ENCODE results near the gene LANCL2.

The LANCL2 gene

DNA sequence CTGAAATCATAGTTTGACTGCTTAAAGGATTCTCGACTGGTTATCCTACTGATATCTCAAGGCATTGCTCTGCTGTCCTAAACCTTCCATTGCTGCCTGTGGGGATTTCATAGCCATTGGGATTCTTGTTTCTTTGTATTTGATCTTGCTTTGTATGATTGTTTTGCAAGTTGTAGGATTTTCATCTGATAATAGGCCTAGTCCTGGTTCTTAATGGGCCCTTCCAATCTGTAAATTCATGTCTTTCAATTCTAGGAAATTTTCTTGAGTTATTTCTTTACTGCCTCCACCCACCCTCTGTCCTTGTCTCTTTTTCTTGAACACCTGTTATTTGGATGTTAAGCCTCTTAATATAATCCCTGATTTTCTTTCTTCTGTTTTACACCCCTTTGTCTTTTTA, 72.2 kb downstream of the LANCL2 start:
- ATAC-seq (no peak), DNase-seq (no peak)
- Mint-ChIP-seq H3K9me3 (no peaks in the 10 kb centered on the region), H3K27me3 (no peaks in the 10 kb centered on the region), H3K4me1 (peaks cover 51% of the 10 kb centered on the region), H3K4me3 (no peak overlapping the region), H3K27ac (peak overlapping the region in 1 of 2 donors; percentile 80)

DNA sequence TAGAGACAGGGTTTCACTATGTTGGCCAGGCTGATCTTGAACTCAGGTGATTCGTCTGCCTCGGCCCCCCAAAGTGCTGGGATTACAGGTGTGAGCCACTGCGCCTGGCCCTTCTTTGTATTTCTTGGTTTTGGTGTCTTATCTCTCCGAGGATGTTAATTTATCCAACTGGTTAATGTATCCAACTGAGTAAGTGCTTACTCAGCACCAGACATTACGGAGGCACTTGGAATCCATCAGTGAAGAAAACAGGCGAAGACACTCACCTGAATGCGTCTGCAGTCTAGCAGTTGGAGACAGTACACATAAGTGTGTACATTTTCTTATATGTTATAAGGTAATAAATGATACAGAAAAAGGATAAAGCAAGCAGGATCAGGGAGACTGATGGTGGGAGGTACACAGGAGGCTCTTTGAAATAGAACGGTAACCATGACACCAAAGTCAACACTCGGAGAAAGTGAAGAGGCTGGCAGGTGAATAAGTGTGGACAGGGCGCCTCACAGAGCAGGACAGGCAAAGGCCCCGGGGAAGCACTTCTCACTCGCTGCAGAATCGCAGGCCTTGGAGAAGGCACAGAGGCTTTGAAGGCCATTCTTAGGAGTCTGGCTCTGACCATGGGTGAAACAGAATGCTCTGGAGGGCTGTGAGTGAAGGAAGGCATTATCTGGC, 73.1 kb downstream of the LANCL2 start:
- ATAC-seq (no peak), DNase-seq (no peak)
- Mint-ChIP-seq H3K27ac (no peak overlapping the region), H3K9me3 (no peaks in the 10 kb centered on the region), H3K4me1 (peaks cover 45% of the 10 kb centered on the region), H3K4me3 (no peak overlapping the region), H3K27me3 (no peaks in the 10 kb centered on the region)

DNA sequence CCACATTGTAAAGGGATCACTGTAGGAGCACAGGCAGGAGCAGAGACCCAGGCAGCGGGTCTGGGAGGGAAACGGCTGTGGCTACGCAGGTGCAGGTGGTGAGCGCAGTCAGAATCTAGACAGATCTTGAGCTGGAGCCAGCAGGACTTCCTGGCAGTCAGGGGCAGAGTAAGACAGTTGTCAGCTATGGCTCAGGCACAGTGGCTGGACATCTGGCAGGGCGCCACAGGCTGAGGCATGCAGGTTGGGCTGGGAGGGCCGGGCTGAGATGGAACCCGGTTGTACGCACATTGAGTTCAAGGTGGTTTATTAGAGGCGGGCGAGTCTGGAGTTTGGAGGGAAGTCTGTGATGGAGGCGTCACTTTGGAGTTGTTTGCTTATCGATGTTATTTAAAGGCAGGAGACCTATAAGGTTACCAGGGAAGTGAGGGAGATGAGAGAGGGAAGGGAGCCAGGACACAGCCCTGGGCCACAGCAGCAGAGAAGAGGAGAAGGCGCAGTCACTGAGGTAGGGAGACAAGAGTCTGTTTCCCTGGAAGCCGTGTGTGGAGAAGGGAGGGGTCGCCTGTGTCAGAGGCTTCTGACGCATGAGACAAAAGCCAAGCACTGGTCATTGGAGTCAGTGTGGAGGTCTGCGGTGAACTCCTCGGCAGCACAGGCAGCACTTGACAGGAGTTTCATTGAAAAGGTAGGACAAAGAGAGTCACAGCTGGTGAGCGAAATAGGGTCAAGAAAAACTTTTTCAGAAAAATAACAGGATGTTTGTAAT, 73.8 kb downstream of the LANCL2 start:
- Mint-ChIP-seq H3K9me3 (no peaks in the 10 kb centered on the region), H3K27ac (peak overlapping the region in 1 of 2 donors; percentile 20), H3K4me1 (peaks cover 42% of the 10 kb centered on the region), H3K4me3 (no peak overlapping the region), H3K27me3 (no peaks in the 10 kb centered on the region)
- DNase-seq (no peak), ATAC-seq (no peak)

DNA sequence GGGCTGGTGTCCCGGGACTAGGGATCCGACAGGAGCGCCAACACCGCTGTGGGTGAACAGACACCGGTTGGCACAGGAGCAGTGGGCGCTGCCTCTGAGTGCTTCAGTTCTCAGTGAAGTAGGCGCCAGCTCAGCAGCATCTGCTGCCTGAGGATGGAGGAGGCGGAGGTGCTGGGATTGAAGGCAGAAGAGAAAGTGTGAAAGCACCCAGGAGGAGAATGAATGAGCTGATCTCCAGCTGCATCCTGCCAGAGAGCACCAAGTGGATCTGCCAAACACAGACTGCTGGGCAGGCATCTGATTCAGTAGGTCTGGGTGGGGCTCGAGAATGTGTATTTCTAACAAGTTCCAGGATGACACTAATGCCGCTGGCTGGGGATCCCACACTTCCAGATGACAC, 74.5 kb downstream of the LANCL2 start:
- Mint-ChIP-seq H3K9me3 (no peaks in the 10 kb centered on the region), H3K4me1 (peaks cover 42% of the 10 kb centered on the region), H3K4me3 (no peak overlapping the region), H3K27ac (no peak overlapping the region), H3K27me3 (no peaks in the 10 kb centered on the region)
- DNase-seq (no peak), ATAC-seq (no peak)

DNA sequence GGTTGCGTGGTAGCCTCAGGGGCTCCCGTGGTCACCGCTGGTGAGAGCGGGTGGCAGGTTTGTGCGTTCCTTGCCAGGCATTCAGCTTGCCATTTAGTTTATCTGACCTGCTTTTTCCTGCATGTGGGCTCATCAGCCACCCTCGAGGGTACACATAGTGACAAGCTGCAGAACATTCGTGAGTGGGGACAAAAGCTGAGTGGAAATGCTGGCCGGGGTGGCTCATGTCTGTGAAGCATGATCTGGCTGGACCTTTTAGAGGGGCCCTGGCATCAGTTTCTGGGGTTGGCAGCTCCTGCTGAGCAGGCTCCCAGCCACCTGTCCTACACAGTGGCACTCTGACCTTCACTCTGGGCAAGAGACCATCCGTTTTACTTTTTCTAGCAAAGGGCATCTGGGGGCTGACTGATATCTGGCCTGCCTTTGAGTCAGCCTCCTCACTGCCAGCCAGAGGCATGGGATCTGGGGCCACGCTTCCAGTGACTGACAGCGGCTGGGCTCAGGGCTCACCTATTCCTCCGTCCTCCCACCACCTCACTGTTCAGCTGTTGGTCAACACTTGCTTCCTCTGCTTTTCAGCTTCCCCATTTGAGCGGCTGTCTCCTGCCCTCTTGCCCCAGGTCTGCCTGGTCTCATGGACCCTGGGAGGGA, 75.0 kb downstream of the LANCL2 start:
- H3K27ac Mint-ChIP-seq, result peak overlapping the region in 1 of 2 donors; percentile 79
- no peaks in the 10 kb centered on the region for H3K27me3 Mint-ChIP-seq
- no peak overlapping the region for H3K4me3 Mint-ChIP-seq
- DNase-seq, result no peak
- peaks cover 47% of the 10 kb centered on the region for H3K4me1 Mint-ChIP-seq
- no peak for ATAC-seq
- H3K9me3 Mint-ChIP-seq, result no peaks in the 10 kb centered on the region

DNA sequence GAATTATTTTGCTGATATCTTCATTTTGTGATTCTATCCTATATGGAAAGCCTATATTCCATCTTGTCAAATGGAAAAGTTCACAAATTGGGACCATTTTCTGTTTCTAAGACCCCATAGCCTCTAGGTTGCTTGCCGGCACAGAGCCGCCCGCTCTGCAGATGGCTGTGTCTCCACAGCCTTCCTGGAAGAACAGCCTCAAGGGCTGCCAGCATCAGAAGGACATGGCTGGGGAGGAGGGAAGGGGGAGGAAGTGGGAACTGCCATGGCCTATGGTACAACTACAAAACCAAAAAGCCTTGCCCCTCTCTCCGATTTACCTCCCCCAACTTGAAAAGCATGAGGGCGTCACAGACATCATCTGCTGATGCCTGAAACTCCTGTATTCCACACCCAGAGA, 75.9 kb downstream of the LANCL2 start:
- DNase-seq, result no peak
- no peaks in the 10 kb centered on the region for H3K27me3 Mint-ChIP-seq
- H3K27ac Mint-ChIP-seq, result no peak overlapping the region
- no peak for ATAC-seq
- no peaks in the 10 kb centered on the region for H3K9me3 Mint-ChIP-seq
- peaks cover 45% of the 10 kb centered on the region for H3K4me1 Mint-ChIP-seq
- H3K4me3 Mint-ChIP-seq, result no peak overlapping the region

DNA sequence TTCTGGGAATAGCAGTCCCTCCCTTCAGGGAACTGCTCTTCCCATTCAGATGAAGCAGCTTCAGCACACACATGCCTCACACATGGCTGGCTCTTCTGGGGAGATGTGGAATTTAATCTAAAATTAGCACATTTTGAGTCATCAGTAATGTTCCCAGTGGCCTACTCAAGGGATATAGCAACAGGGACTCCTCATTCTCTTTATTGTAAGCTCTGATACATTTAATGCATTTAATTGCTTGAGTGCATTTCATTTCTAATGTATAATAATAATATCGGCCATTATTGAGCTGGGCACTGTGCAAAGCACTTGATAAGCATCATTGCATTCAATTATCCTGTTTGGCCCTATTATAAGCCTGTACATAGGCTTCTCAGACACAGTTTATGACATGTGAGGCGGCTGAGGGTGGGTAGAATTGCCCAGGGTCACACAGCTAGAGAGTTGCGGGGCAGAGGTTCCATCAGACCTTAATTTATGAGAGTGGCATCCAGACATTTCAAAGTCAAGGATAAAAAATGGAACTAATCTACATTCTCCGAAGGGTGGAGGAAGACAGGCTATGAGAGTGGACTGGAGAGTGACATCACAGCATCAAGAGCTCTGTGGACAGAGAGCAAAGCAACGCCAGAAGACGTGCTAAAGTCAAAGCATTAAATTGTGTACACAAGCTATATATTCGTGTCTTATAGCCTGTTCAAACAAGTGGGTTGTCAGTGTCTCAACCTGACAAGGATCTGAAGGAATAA, 76.8 kb downstream of the LANCL2 start:
- H3K4me3 Mint-ChIP-seq, result no peak overlapping the region
- no peak for ATAC-seq
- no peaks in the 10 kb centered on the region for H3K27me3 Mint-ChIP-seq
- no peaks in the 10 kb centered on the region for H3K9me3 Mint-ChIP-seq
- peaks cover 39% of the 10 kb centered on the region for H3K4me1 Mint-ChIP-seq
- H3K27ac Mint-ChIP-seq, result no peak overlapping the region
- DNase-seq, result no peak

DNA sequence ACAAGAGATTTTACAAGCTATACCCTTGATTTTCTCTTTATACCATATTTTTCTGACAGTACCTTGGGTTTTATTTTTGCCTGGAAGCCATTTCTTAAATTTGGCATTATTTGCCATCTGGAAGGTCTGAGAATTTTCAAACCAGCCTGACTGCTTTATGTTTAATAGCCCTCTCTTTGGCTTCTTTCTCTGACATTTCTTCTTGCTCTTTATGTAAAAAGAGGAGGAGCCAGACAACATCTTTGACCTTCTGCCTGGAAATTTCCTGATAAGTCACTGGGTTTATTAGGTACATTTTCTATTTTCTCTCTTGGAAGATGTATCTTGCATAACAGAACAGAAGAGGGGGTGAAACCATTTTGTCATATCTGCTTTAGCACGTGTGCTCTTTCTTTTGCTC, 79.6 kb downstream of the LANCL2 start:
- Mint-ChIP-seq H3K4me1 (peaks cover 15% of the 10 kb centered on the region), H3K4me3 (no peak overlapping the region), H3K27me3 (no peaks in the 10 kb centered on the region), H3K9me3 (no peaks in the 10 kb centered on the region), H3K27ac (no peak overlapping the region)
- ATAC-seq (no peak), DNase-seq (no peak)

DNA sequence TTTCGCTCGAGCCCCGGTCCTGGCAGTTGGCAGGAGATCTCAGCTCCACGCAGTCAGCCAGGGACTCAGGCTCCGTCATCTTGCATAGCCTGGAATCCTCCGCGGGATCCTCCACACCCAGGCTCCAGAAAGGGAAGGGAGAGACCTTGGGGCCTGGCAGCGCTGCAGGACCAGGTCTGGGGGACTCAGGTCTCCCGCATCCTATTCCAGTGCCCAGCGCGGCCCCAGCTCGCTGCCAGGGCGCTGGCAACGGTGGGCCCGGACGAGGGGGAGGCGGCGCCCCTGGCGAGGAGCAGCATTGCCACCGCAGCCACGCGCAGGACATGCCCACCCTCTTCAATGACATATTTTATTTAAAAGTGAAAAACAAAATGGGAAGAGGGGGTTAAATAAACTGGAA, 83.4 kb downstream of the LANCL2 start:
- no peak for ATAC-seq
- H3K4me1 Mint-ChIP-seq, result peaks cover 18% of the 10 kb centered on the region
- no peaks in the 10 kb centered on the region for H3K27me3 Mint-ChIP-seq

DNA sequence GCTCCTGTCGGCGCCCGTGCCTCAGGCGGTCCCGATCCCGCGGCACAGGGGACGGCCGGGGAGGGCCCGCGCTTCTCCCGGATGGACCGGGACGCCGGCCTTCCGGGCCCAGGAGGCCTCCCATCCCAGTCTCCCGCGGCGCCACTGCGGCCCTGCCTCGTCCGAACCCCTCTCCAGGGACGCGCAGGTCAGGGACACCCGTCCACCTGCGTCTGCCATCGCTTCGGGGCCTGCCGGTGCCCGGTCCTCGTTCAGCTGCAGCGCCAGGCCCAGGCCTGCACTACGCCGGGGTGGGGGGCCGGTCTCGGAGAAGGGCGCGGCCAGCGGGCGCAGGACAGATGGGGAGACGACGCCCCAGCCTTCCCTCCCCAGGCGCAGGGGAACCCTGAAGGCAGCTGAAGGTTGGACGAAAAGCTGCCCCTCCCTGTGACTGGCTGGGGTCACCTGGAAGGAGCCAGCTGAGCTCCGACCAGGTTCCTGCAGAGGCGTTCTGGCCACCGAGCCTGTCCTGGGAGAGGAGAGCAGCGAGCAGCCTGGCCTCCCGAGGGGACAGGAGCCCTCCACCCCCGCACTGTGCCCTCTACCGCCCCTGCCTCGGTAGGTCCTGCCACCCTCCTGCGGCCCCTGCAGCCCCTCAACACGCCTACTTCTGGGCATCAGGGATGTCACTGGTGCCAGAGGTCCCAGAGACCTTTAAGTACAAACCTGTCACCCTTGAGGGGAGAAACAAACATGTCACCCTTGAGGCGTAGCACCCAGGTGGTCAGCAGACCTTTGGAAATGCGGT, 84.3 kb downstream of the LANCL2 start:
- Mint-ChIP-seq H3K27ac (no peak overlapping the region), H3K4me1 (peaks cover 18% of the 10 kb centered on the region), H3K27me3 (no peaks in the 10 kb centered on the region), H3K9me3 (no peaks in the 10 kb centered on the region), H3K4me3 (no peak overlapping the region)
- ATAC-seq (peak; percentile 48), DNase-seq (no peak)

More for the DNA sequence above, 83.4 kb downstream of the LANCL2 start:
- Mint-ChIP-seq H3K4me3 (no peak overlapping the region), H3K27ac (no peak overlapping the region), H3K9me3 (no peaks in the 10 kb centered on the region)
- DNase-seq, result no peak

DNA sequence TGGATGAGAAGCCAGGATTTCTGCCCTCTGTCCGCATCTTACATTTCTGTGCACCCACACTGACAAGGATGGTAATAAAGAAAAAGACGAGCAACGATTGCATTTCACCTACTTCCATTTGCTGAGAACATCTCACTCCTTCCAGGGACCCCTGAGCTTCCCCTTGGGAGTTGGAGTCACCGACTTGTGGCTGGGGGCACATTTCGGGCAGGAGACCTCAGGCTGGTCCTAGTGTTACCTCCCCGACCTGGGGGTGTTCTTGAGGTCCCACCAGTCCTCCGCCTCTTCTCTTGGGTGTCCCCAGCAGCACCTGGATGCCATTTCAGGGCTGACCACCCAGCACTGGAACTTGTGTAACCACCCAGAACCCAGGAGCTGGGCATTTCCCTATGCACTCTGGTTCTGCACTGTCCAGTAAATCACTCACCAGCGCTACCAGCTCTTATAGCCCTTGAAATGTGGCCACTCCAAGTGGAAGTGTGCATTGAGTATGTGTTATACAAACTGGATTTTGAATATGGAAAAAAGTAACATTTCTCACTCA, 84.9 kb downstream of the LANCL2 start:
- no peak overlapping the region for H3K27ac Mint-ChIP-seq
- ATAC-seq, result no peak
- peaks cover 21% of the 10 kb centered on the region for H3K4me1 Mint-ChIP-seq

DNA sequence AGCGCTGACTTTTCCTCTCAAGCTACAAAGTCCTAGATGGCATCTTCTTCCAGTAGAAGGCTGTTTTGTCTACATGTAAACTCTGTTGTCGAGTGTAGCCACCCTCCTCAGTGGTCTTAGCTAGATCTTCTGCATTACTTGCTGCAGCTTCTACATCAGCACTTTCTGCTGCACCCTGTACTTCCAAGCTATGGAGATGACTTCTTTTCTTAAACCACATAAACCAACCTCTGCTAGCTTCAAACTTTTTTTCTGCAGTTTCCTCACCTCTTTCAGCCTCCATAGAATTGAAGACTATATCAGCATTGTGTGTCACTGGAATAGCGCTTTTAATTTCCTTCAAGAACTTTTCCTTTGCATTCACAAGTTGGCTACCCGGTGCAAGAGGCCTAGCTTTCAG, 87.8 kb downstream of the LANCL2 start:
- H3K4me3 Mint-ChIP-seq, result no peak overlapping the region
- H3K27ac Mint-ChIP-seq, result no peak overlapping the region
- DNase-seq (no peak), ATAC-seq (no peak)
- peaks cover 11 to 13% of the 10 kb centered on the region in 2 donors for H3K9me3 Mint-ChIP-seq
- H3K4me1 Mint-ChIP-seq, result peaks cover 21% of the 10 kb centered on the region
- H3K27me3 Mint-ChIP-seq, result no peaks in the 10 kb centered on the region

More for the DNA sequence above, 84.9 kb downstream of the LANCL2 start:
- no peaks in the 10 kb centered on the region for H3K27me3 Mint-ChIP-seq
- H3K9me3 Mint-ChIP-seq, result no peaks in the 10 kb centered on the region
- H3K4me3 Mint-ChIP-seq, result no peak overlapping the region
- DNase-seq, result no peak

DNA sequence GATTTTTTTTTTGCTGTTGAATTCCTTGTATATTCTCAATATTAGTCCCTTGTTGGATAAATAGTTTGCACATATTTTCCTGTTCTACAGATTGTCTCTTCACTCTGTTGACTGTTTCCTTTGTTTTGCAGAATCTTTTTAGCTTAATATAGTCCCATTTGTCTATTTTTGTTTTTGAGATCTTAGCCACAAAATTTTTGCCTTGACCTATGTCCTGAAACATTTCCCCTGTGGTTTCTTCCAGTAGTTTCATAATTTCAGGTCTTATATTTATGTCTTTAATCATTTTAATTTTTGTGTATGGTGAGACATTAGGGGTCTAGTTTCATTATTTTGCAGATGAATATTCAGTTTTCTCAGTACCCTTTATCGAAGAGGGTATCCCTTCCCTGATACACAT, 92.7 kb downstream of the LANCL2 start:
- no peak for DNase-seq
- ATAC-seq, result no peak
- H3K27ac Mint-ChIP-seq, result no peak overlapping the region
- H3K4me1 Mint-ChIP-seq, result peaks cover 34% of the 10 kb centered on the region
- no peaks in the 10 kb centered on the region for H3K27me3 Mint-ChIP-seq
- no peak overlapping the region for H3K4me3 Mint-ChIP-seq
- H3K9me3 Mint-ChIP-seq, result peaks cover 40 to 55% of the 10 kb centered on the region in 2 donors

DNA sequence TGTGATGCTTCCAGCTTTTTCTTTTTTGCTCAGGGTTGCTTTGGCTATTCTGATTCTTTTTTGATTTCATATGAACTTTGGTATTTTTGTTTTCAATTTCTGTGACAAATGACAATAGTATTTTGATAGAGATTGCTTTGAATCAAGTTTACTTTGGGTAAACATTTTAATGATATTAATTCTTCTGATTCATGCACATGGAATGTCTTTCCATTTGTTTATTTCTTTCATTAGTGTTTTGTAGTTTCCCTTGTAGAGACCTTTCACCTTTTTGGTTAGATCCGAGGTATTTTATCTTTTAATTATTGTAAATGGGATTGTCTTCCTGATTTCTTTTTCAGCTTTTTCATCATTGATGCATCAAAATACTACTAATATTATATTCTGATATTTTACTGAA, 93.2 kb downstream of the LANCL2 start:
- Mint-ChIP-seq H3K9me3 (peaks cover 40 to 59% of the 10 kb centered on the region in 2 donors), H3K27ac (no peak overlapping the region)
- ATAC-seq, result no peak

More for the DNA sequence above, 93.2 kb downstream of the LANCL2 start:
- Mint-ChIP-seq H3K4me1 (peaks cover 33% of the 10 kb centered on the region), H3K27me3 (no peaks in the 10 kb centered on the region), H3K4me3 (no peak overlapping the region)
- DNase-seq, result no peak

Measured in stimulated activated naive CD8-positive, alpha-beta T cell treated with anti-CD3 and anti-CD28 coated beads, Interleukin-15, amount 100 ng/mL, for 72 hours (primary cell).